GM12874 (cell line): ENCODE measurements around the gene NLGN1.

Source experiments
- TF ChIP-seq, protein P1 (sequence below): IDR thresholded peaks from 2 replicates; pipeline ENCODE4 v1.5.1; 2011; ENCODE audit warnings: low read depth, mild to moderate bottlenecking, control low read depth, low read length, moderate library complexity; ENCODE audit not compliant: insufficient read depth

The NLGN1 gene

DNA sequence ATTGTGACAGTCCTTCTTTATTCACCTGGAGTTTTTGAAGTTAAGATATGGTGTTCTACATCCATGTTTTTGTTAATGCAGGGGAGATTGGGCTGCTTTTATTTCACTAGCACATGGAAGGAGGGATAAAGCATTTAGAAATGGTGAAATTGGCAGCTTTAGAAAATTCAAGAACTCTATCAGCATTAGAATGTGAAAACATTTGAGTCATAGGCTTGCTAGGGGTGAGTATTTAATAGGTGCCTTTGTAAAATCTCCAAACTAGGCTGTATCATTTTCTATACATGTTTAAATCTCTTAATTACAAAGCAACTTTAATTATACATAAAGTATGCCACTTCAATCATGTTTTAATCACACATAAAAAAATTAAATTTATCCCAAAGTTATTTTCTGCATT, 12.9 kb downstream of the NLGN1 start:
- TF ChIP-seq, protein P1, sequence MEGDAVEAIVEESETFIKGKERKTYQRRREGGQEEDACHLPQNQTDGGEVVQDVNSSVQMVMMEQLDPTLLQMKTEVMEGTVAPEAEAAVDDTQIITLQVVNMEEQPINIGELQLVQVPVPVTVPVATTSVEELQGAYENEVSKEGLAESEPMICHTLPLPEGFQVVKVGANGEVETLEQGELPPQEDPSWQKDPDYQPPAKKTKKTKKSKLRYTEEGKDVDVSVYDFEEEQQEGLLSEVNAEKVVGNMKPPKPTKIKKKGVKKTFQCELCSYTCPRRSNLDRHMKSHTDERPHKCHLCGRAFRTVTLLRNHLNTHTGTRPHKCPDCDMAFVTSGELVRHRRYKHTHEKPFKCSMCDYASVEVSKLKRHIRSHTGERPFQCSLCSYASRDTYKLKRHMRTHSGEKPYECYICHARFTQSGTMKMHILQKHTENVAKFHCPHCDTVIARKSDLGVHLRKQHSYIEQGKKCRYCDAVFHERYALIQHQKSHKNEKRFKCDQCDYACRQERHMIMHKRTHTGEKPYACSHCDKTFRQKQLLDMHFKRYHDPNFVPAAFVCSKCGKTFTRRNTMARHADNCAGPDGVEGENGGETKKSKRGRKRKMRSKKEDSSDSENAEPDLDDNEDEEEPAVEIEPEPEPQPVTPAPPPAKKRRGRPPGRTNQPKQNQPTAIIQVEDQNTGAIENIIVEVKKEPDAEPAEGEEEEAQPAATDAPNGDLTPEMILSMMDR, result no peak

DNA sequence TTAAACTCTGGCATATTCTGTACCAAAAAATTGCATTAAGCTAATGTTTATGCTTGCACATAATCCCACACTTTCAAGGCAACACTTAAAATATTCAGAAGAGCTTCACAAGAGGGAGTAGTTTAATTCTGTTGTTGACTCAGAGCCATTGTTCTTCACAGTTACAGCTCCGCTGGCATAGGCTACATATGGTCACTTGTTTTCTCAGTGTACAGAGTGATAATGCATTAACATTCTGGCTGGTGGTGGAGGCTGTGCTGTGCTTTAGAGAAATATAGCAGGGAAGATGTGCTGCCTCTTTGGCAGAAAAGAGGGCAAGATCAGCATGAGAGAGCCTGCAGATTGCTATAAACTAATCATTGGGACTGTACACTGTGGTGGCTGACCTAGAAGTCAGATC, 13.3 kb downstream of the NLGN1 start:
- TF ChIP-seq, protein P1, result no peak

DNA sequence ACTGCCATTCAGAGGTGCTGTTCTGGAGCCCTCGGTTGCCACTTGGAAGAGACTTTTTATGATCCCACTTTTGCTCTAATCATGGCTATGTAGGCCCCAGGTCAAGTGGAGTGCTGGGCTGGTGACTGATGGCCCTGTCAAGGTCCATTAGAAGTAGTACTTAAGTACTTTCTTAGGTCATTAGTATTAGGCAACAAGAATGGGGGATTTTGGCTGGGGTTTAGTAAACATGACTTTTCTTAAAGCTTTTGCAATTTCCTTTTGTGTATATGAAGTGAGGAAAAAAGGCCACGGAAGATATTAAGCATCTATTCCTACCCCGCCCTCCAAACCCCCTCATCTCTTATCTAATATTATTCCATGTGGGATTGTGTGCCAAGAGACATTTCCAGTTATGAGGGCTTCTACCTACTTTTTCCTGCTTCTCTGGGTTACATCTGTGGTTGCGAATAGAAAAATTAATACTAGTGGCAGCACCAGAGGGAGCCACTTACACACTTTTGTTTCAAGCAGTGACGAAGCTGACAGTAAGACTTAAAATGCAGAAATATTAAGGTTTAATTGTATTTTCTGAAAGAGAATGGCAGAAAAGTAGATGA, 13.9 kb downstream of the NLGN1 start:
- TF ChIP-seq, protein P1, result no peak

DNA sequence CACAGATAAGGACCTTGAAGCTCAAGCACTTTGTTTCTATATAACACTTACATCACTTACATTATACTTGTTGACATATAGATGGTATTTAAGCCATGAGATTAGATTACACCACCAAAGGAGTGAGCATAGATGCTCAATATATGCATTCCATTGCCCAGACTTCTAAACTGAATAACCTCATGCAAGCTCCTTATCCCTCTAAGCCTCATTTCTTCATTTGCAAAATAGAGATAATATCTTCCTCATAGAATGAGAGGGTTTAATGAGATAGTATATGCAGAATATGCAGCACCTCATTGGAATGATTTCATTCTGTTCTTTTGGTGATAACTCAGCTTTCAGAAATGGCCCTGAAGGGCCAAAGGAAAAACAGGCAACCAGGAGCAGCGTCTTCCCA, 18.5 kb downstream of the NLGN1 start:
- TF ChIP-seq, protein P1, result no peak

DNA sequence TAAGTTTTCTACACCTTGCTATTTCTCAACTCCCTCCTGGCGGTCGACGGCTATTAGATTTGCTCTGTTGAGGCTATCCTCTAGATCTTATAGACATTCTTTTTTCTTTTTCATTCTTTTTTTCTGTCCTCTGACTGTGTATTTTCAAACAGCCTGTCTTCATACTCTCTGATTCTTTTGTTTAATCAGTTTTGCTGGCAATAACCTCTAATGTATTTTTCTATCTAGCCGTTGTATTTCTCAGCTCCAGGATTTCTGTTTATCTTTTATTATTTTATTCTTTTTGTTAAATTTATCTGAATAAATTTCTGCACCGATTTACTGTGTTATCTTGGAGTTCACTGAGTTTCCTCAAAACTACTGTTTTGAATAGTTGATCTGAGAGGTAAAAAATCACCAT, 31.5 kb downstream of the NLGN1 start:
- TF ChIP-seq, protein P1, result no peak

DNA sequence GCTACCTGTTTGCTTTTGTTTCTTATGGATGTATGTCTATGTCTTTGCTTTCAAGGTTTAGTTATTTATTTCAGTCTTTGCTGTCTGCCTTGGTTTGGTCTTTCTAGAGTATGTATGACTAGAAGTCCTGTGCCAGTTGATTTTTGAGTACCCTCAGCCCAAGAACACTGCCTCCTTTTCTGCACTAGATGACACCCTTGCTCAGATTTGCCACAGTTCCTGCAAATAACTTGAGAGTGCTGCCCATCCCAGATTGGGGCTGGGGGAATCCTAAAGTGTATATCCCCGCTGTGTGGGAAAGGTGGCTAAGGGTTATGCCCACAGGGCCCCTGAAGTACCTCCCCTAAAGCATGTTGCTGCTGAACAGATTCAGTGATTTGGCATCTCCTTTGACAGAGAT, 32.0 kb downstream of the NLGN1 start:
- TF ChIP-seq, protein P1, result no peak

DNA sequence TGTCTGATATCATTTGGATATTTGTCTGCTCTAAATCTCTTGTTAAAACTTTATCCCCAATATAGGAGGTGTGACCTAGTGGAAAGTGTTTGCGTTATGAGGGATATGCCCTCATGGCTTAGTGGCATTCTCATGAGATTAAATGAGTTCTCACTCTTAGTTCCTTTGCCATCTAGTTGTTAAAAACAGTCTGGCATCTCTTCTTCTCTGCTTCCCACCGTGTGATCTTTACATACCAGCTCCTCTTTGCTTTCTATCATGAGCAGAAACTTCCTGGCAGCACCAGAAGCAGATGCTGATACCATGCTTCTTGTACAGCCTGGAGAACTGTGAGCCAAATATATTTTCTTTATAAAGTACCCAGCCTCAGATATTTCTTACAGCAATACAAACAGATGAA, 33.0 kb downstream of the NLGN1 start:
- TF ChIP-seq, protein P1, result no peak
